ENCODE results near the gene NSL1.

The NSL1 gene

GRCh38 chr1:212678456-212679410 lies 112.8 kb downstream of the NSL1 start:
- no peak overlapping the region for H3K4me3 ChIP-seq (ENCODE audit: low read depth, low read length)
- no peak for TF ChIP-seq CTCF (IDR thresholded peaks at IDR 0.05; ENCODE audit: insufficient read depth, low read depth, low read length, missing control alignments)
- peak; percentile 92 for DNase-seq (ENCODE audit: low read depth)

- no peak for DNase-seq (ENCODE audit: low read depth)
- no peak overlapping the region for H3K4me3 ChIP-seq (ENCODE audit: low read depth, low read length)
- TF ChIP-seq CTCF (IDR thresholded peaks at IDR 0.05; ENCODE audit: insufficient read depth, low read depth, low read length, missing control alignments) = no peak
Observed at GRCh38 chr1:212677573-212677972, 114.0 kb downstream of the NSL1 start.

- TF ChIP-seq CTCF (IDR thresholded peaks at IDR 0.05; ENCODE audit: insufficient read depth, low read depth, low read length, missing control alignments) = no peak
- DNase-seq (ENCODE audit: low read depth) = no peak
- H3K4me3 ChIP-seq (ENCODE audit: low read depth, low read length) = no peak overlapping the region
Observed at GRCh38 chr1:212677136-212677535, 114.4 kb downstream of the NSL1 start.

Measured in GM12865 (cell line).